ENCODE measurements around the gene MYRF. TPM values are rescaled to one million over a fixed set of nuclear protein-coding genes. Genes with fewer than 3 reads are reported as not detected.

MYRF gene
- total and polyA plus RNA-seq, 2 of the 13 experiments (the other 11 are each of a cell fraction or from before 2014, with no cell fraction given), result 10.2 to 25.9 TPM

DNA sequence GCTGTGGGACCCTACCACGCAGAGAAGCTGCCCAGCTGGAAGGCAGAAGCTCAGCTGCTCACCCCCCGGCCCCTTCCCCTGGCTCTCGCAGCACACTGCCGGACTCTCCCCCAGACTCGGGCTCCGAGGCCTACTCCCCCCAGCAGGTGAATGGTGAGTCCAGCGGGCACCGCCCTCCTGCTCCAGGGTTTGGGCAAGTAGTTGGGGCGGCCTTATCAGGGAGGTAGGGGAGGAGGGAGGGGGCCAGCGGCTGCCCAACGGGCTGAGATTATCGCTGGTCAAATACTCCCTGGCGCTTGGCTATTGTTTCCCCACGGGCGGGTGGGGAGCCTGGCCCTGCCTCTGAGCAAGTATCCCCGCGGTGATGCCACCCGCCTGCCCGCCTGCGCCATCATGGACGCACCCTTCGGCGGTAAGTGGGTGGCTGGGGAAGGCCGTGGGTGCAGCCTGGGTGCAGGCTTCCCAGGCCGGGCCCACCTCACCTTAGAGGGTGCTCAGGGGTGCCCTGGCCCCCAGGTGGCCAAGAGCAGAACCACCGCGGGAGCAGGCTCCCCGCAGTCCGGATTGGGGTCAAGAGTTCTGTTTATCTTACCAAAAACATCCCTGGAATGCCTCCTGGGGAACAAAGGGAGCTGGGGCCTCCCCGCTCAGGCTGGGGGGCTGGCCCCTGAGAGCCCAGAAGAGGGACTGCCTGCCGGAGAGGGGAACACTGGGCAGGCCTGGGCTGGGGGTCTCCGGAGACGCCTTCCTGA, 16.9 kb downstream of the MYRF start (continued):
- TF ChIP-seq, protein P1, sequence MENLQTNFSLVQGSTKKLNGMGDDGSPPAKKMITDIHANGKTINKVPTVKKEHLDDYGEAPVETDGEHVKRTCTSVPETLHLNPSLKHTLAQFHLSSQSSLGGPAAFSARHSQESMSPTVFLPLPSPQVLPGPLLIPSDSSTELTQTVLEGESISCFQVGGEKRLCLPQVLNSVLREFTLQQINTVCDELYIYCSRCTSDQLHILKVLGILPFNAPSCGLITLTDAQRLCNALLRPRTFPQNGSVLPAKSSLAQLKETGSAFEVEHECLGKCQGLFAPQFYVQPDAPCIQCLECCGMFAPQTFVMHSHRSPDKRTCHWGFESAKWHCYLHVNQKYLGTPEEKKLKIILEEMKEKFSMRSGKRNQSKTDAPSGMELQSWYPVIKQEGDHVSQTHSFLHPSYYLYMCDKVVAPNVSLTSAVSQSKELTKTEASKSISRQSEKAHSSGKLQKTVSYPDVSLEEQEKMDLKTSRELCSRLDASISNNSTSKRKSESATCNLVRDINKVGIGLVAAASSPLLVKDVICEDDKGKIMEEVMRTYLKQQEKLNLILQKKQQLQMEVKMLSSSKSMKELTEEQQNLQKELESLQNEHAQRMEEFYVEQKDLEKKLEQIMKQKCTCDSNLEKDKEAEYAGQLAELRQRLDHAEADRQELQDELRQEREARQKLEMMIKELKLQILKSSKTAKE (CRISPR knock-in tag; IDR thresholded peaks at IDR 0.05; ENCODE audit: borderline replicate concordance), result no peak
- TF ChIP-seq ZBTB7A (CRISPR knock-in tag; IDR thresholded peaks at IDR 0.05) (peak; percentile 70; the same call in 1 of the 2 replicates), NKX3-1 (CRISPR knock-in tag; IDR thresholded peaks at IDR 0.05) (no peak), ZNF776 (CRISPR knock-in tag; IDR thresholded peaks at IDR 0.05) (peak; percentile 58; the same call in 1 of the 2 replicates), ZNF317 (CRISPR knock-in tag; IDR thresholded peaks at IDR 0.05) (peak; percentile 60; the same call in 1 of the 2 replicates), ELF3 (CRISPR knock-in tag; IDR thresholded peaks at IDR 0.05) (0 out of 2 replicates have a peak, but pooled peaks have one; percentile 39), ZNF782 (CRISPR knock-in tag; IDR thresholded peaks at IDR 0.05; ENCODE audit: borderline replicate concordance) (no peak), NRL (CRISPR knock-in tag; IDR thresholded peaks at IDR 0.05; ENCODE audit: borderline replicate concordance) (no peak; the same call in 1 of the 2 replicates), KDM6A (CRISPR knock-in tag; IDR thresholded peaks at IDR 0.05; ENCODE audit: low read depth) (peak; percentile 92), FOXO1 (CRISPR knock-in tag; IDR thresholded peaks at IDR 0.05) (peak; percentile 69; the same call in 1 of the 2 replicates), ZNF33A (CRISPR knock-in tag; IDR thresholded peaks at IDR 0.05; ENCODE audit: borderline replicate concordance) (no peak), ZNF652 (CRISPR knock-in tag; IDR thresholded peaks at IDR 0.05; ENCODE audit: borderline replicate concordance, low read depth) (no peak), ATF1 (CRISPR knock-in tag; IDR thresholded peaks at IDR 0.05) (no peak), ZNF773 (CRISPR knock-in tag; IDR thresholded peaks at IDR 0.05; ENCODE audit: borderline replicate concordance) (no peak), ZFAT (CRISPR knock-in tag; conservative IDR thresholded peaks at IDR 0.05) (no peak), ZNF557 (CRISPR knock-in tag; IDR thresholded peaks at IDR 0.05) (no peak), CHD4 (IDR thresholded peaks at IDR 0.05; ENCODE audit: borderline replicate concordance, low read length) (no peak), NR1H2 (CRISPR knock-in tag; IDR thresholded peaks at IDR 0.05; ENCODE audit: borderline replicate concordance, low read depth) (no peak)
- TF ChIP-seq, protein P2, sequence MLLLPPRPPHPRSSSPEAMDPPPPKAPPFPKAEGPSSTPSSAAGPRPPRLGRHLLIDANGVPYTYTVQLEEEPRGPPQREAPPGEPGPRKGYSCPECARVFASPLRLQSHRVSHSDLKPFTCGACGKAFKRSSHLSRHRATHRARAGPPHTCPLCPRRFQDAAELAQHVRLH (CRISPR knock-in tag; IDR thresholded peaks at IDR 0.05; ENCODE audit: borderline replicate concordance, low read depth), result no peak
- TF ChIP-seq, protein P3, sequence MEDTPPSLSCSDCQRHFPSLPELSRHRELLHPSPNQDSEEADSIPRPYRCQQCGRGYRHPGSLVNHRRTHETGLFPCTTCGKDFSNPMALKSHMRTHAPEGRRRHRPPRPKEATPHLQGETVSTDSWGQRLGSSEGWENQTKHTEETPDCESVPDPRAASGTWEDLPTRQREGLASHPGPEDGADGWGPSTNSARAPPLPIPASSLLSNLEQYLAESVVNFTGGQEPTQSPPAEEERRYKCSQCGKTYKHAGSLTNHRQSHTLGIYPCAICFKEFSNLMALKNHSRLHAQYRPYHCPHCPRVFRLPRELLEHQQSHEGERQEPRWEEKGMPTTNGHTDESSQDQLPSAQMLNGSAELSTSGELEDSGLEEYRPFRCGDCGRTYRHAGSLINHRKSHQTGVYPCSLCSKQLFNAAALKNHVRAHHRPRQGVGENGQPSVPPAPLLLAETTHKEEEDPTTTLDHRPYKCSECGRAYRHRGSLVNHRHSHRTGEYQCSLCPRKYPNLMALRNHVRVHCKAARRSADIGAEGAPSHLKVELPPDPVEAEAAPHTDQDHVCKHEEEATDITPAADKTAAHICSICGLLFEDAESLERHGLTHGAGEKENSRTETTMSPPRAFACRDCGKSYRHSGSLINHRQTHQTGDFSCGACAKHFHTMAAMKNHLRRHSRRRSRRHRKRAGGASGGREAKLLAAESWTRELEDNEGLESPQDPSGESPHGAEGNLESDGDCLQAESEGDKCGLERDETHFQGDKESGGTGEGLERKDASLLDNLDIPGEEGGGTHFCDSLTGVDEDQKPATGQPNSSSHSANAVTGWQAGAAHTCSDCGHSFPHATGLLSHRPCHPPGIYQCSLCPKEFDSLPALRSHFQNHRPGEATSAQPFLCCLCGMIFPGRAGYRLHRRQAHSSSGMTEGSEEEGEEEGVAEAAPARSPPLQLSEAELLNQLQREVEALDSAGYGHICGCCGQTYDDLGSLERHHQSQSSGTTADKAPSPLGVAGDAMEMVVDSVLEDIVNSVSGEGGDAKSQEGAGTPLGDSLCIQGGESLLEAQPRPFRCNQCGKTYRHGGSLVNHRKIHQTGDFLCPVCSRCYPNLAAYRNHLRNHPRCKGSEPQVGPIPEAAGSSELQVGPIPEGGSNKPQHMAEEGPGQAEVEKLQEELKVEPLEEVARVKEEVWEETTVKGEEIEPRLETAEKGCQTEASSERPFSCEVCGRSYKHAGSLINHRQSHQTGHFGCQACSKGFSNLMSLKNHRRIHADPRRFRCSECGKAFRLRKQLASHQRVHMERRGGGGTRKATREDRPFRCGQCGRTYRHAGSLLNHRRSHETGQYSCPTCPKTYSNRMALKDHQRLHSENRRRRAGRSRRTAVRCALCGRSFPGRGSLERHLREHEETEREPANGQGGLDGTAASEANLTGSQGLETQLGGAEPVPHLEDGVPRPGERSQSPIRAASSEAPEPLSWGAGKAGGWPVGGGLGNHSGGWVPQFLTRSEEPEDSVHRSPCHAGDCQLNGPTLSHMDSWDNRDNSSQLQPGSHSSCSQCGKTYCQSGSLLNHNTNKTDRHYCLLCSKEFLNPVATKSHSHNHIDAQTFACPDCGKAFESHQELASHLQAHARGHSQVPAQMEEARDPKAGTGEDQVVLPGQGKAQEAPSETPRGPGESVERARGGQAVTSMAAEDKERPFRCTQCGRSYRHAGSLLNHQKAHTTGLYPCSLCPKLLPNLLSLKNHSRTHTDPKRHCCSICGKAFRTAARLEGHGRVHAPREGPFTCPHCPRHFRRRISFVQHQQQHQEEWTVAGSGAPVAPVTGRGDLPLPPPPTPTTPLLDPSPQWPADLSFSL (CRISPR knock-in tag; IDR thresholded peaks at IDR 0.05), result no peak

All from HepG2 (cell line).